ENCODE data around the gene MCRIP1. TPM values are rescaled to one million over a fixed set of nuclear protein-coding genes. Genes with fewer than 3 reads are reported as not detected.

The MCRIP1 gene
- total and polyA plus RNA-seq, 2 of the 8 experiments (the other 6 are each of a cell fraction or from before 2014, with no cell fraction given), result 103 to 151 TPM

DNA sequence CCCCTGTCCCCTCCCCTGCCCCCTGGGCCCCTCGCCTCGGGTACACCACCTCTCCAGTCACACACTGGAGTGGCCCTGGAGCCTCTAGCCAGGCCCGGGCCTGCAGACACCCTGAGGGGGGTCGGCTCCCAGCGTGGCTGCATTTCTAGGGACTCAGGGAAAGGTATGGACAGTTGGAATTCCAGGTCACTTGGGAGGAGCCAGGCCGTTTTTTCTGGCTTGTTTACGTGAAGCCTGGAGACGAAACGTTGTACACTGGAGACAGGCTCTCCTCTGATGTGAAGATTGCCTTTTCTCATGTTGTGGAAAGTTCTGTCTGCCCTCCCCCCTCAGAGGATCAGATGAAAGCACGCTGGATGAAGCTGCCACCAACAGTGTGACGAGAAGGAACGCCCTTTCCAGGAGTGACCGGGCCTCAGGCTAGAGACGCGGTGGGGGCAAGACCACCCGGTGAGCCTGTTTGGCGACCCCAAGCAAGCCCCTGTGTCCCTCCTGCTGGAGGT is 5.7 kb upstream of the MCRIP1 start (continued):
- TF ChIP-seq, protein P1, sequence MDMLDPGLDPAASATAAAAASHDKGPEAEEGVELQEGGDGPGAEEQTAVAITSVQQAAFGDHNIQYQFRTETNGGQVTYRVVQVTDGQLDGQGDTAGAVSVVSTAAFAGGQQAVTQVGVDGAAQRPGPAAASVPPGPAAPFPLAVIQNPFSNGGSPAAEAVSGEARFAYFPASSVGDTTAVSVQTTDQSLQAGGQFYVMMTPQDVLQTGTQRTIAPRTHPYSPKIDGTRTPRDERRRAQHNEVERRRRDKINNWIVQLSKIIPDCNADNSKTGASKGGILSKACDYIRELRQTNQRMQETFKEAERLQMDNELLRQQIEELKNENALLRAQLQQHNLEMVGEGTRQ (IDR thresholded peaks at IDR 0.05; ENCODE audit: low read length), result no peak
- TF ChIP-seq CREB1 (IDR thresholded peaks at IDR 0.05) (no peak), RBBP5 (IDR thresholded peaks at IDR 0.05; ENCODE audit: borderline replicate concordance, low read depth, low read length) (no peak), TEAD4 (IDR thresholded peaks at IDR 0.05; ENCODE audit: low read depth, low read length) (no peak), SRF (IDR thresholded peaks at IDR 0.05; ENCODE audit: low read depth, low read length) (no peak), TCF12 (IDR thresholded peaks at IDR 0.05; ENCODE audit: low read depth, low read length) (no peak), BCL11A (IDR thresholded peaks at IDR 0.05; ENCODE audit: low read depth in 2 of 2, low read length in 2 of 2) (no peak), SP4 (IDR thresholded peaks at IDR 0.05; ENCODE audit: low read length) (no peak), RFX5 (IDR thresholded peaks at IDR 0.05; ENCODE audit: borderline replicate concordance, low read depth, low read length) (no peak), TAF1 (IDR thresholded peaks at IDR 0.05; ENCODE audit: low read depth, low read length) (no peak)
- TF ChIP-seq, protein P2, sequence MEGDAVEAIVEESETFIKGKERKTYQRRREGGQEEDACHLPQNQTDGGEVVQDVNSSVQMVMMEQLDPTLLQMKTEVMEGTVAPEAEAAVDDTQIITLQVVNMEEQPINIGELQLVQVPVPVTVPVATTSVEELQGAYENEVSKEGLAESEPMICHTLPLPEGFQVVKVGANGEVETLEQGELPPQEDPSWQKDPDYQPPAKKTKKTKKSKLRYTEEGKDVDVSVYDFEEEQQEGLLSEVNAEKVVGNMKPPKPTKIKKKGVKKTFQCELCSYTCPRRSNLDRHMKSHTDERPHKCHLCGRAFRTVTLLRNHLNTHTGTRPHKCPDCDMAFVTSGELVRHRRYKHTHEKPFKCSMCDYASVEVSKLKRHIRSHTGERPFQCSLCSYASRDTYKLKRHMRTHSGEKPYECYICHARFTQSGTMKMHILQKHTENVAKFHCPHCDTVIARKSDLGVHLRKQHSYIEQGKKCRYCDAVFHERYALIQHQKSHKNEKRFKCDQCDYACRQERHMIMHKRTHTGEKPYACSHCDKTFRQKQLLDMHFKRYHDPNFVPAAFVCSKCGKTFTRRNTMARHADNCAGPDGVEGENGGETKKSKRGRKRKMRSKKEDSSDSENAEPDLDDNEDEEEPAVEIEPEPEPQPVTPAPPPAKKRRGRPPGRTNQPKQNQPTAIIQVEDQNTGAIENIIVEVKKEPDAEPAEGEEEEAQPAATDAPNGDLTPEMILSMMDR (IDR thresholded peaks at IDR 0.05; ENCODE audit: control extremely low read depth in 1 of 3, insufficient read depth in 1 of 3, low read depth in 1 of 3, low read length in 3 of 3), result no peak

Measured in H1 (cell line).